ENCODE results near the gene BICD1. TPM values are rescaled to one million over a fixed set of nuclear protein-coding genes. Genes with fewer than 3 reads are reported as not detected.

BICD1 gene
- total and polyA plus RNA-seq, 2 experiments from 2014 or later: 59.3 to 83.6 TPM

GRCh38 chr12:32196250-32197198 is 89.9 kb downstream of the BICD1 start (continued):
- TF ChIP-seq ZNF462 (CRISPR knock-in tag; IDR thresholded peaks at IDR 0.05): no peak
- no peak for TF ChIP-seq STAT1 (IDR thresholded peaks at IDR 0.05; ENCODE audit: unreplicated experiment)
- no peak for TF ChIP-seq ZNF114 (CRISPR knock-in tag; IDR thresholded peaks at IDR 0.05)

- Mint-ChIP-seq H3K27me3 (ENCODE audit: insufficient read depth, low read depth, poor library complexity) (no peaks in the 10 kb centered on the region), H3K36me3 (ENCODE audit: low read depth) (peaks cover 77% of the 10 kb centered on the region), H3K4me1 (peaks cover 2% of the 10 kb centered on the region; the same call in 1 of the 3 replicates), H3K9me3 (peaks cover 62% of the 10 kb centered on the region), H3K27ac (no peak overlapping the region), H3K4me3 (no peak overlapping the region)
- Histone ChIP-seq H4K20me1 (replicated peaks; ENCODE audit: insufficient read depth) (peaks cover 3% of the 10 kb centered on the region; the same call in 1 of the 2 replicates), H3K4me2 (no peak overlapping the region), H3F3A (replicated peaks; ENCODE audit: low read depth) (peaks cover 4% of the 10 kb centered on the region; the same call in 1 of the 2 replicates), H3K27me3 (ENCODE audit: insufficient read depth) (no peaks in the 10 kb centered on the region), H3K36me3 (ENCODE audit: insufficient read depth) (peaks cover 12% of the 10 kb centered on the region; the same call in 1 of the 2 replicates), H2AFZ (no peak overlapping the region), H3K27ac (ENCODE audit: low read depth) (no peak overlapping the region), H3K4me1 (ENCODE audit: insufficient read depth) (no peaks in the 10 kb centered on the region), H3K79me2 (replicated peaks; ENCODE audit: insufficient read depth) (peaks cover 24% of the 10 kb centered on the region), H3K9me2 (ENCODE audit: insufficient read depth) (0 out of 2 replicates have a peak, but pooled peaks cover 5% of the 10 kb centered on the region), H3K4me3 (no peak overlapping the region)
- no peak for DNase-seq (ENCODE audit: low spot score)
- TF ChIP-seq EZH2phosphoT487 (IDR thresholded peaks at IDR 0.05; ENCODE audit: unreplicated experiment): no peak
- TF ChIP-seq CREB1 (CRISPR knock-in tag; IDR thresholded peaks at IDR 0.05; ENCODE audit: low read depth): no peak
- TF ChIP-seq CTCF (conservative IDR thresholded peaks at IDR 0.05; ENCODE audit: low read depth in 2 of 2): no peak
- no peak for TF ChIP-seq ETS1 (IDR thresholded peaks at IDR 0.05)
- TF ChIP-seq REST (IDR thresholded peaks at IDR 0.05; ENCODE audit: unreplicated experiment): no peak
- TF ChIP-seq ZNF331 (CRISPR knock-in tag; IDR thresholded peaks at IDR 0.05; ENCODE audit: low read depth): no peak
- ATAC-seq: no peak
Measured at GRCh38 chr12:32197421-32197820, 90.8 kb downstream of the BICD1 start.
